ENCODE results near the gene OVOL1.

The OVOL1 gene

DNA sequence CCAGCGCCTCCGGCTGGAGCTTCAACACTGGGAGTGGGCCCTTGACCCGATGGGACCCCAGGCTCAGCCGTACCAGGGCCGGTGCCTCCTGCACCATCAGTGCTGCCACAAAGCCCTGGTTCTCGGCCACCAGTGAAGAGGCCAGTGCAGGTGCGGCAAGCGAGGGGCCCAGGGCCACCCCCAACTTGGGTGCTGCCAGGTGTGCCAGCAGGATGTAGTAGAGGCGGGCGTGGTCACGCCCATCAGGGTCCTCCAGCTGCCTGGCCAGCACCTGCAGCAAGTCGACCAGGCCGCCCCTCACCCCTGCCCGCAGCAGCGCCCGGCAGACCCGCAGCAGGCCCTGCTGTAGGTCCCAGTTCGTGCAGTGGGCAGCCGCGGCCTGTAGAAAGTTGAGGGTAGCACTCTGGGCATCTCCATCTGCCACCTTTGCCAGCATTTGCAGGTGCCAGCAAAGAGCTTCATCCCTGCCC lies 8.4 kb upstream of the OVOL1 start:
- DNase-seq: no peak

- DNase-seq: no peak
Observed at GRCh38 chr11:65778901-65779668, 7.8 kb upstream of the OVOL1 start.

DNA sequence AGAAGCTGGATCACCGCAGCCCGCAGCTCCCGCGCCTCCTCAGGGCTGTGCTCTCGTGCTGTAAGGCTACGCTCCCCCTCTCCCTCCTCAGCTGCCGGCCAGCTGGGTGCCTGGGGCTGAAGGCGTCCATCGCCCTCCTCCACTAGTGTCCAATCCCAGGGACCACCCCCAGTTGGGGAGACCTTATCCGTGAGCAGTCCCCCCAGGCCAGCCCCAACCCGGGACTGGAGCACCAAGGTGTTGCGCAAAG lies 7.3 kb upstream of the OVOL1 start:
- DNase-seq: no peak

GRCh38 chr11:65779919-65780769 lies 6.7 kb upstream of the OVOL1 start:
- DNase-seq: peak; percentile 94

DNA sequence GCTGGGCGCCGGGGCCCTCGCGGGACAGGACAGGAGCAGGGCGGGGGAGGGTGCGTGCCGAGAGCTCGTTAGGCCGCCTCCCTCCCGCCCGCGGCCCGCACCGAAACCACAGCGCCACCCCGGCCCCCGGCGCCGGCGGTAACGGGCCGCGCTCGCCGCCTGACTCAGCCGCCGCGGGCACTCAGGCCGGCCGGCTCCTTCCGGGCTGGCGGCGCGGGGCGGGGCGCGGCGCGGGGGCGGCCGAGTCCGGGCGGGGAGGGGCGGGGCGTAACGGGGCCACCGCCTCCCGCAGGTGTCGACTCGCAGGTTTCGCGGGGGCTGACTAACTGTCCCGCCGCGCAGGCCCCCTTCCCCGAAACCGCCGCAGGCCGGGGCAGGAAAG lies 6.1 kb upstream of the OVOL1 start, which contains the start of gene AP5B1:
AP5B1 (minus strand) TSS at position 207 of the 382 bp plus-strand sequence. CDS start 385 bp downstream, outside the sequence.
- DNase-seq: peak; percentile 76

- peak; percentile 25 for DNase-seq
Observed at GRCh38 chr11:65781152-65781961, 5.5 kb upstream of the OVOL1 start.

GRCh38 chr11:65781962-65782815 lies 4.7 kb upstream of the OVOL1 start:
- no peak for DNase-seq

DNA sequence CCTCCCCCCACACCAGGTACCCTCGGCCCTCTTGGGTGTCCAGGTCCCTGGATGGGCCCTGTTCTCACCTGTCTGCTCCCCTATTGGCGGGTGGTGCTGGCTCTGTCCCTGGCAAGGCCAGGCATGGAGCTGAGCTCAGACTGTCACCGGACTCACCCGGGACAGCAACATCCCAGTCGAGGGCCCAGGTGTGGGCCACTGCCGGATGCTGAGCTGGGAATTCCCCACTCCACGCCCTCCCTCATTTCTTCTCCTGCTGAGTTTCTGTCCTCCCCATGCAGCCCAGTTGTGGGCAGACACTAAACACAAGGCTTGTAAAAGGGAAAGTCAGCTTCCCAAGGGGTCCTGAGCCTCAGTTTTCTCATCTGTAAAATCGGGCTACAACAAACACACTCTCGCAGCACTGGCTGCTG lies 4.0 kb upstream of the OVOL1 start:
- DNase-seq: no peak

DNA sequence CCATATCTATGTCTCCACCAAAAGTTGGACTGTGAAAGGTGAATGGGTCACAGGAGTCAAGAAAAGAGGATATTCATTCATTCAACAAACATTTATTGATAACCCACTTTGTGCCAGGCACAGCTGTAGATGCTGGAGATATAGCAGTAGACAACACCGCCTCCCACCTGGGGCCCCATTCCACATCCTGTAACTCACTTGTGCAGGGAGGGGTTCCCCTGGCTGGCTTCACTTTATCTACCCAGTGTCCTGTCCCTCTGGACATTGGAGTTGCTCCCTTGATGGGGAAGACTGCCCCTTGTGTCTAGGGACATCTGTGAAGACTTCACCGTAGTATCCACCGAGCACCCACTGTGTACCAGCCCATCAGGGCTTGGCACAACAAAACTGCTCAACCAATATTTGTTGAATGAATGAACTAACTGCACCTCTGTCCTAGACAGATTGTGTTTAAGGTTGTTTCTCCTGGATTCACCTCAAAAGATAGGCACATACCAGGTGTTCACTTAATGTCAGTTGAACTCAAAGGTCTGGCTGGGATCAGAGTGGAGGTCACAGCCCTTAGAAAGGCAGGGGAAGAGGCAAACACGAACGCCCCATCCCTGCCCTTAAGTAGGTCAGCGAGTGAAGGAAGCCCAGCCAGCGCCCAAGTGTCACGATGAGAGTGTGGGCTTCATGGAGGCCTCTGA lies 1.4 kb upstream of the OVOL1 start:
- DNase-seq: no peak

GRCh38 chr11:65786008-65786785 lies 666 bp upstream of the OVOL1 start:
- peak; percentile 36 for DNase-seq

DNA sequence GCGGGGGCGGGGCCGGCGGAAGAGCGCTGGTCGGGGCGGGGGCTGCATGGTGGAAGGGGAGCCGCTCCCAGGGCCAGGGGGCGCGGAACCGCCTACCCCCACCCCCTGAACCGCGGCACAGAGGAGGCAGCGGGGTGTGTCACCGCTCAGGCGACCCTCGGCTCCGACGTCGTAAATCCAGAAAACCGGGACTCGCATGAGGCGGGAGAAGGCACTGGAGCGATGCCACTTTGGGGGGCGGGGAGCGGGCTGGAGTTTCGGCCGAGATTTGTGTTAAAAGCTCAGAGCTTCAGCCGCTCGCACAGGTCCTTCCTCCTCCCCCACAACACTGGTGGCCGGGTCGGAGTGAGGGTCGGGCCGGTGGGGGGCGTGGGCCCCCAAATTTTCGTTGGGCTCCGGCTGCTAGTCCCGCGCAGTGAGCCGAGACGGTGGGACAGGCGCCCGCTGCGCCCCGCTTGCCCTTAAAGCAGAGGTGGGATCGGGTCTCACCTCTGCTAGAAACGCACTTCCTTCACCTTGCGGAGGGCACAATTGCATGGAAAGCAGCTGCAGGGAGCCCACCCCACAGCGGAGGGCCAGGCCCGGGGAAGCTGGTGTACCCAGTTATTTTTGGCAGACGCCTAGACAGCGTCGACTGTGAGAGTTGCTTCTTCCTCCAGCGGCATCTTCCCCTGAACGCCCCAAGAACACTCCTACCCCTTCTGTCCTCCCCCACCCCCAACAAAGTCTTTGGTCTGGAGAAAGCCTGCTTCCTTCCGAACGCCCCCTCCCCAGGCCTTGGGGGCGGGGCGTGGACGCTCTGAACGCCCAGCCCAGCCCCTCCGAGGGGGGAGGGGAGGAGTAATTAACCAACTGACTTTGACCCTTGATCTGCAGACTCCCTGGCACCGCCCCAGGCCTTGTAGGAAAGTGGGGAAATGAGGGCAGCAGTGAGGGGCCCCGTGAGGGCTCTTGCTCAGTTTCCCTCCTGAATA lies 1.1 kb downstream of the OVOL1 start:
- peak; percentile 29 for DNase-seq

DNA sequence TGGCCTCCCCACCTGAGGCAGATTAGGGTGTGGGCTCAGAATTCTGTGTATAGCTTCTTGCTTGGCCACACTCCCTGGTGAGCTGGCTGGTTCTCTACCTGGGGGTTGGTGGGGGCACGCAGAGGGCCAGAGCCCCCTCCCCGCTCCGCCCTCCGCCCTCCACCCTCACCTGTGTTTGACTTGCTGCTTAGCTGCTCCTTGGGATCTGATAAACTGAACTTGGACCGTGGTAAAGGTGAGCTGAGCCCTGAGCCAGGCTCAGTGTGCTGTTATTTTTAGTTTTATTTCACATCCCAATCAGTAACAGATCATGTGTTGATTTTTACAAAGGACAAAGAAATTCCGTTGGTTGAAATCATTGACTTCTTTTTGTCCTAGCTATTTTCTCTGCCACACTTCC lies 2.0 kb downstream of the OVOL1 start:
- DNase-seq: no peak

DNA sequence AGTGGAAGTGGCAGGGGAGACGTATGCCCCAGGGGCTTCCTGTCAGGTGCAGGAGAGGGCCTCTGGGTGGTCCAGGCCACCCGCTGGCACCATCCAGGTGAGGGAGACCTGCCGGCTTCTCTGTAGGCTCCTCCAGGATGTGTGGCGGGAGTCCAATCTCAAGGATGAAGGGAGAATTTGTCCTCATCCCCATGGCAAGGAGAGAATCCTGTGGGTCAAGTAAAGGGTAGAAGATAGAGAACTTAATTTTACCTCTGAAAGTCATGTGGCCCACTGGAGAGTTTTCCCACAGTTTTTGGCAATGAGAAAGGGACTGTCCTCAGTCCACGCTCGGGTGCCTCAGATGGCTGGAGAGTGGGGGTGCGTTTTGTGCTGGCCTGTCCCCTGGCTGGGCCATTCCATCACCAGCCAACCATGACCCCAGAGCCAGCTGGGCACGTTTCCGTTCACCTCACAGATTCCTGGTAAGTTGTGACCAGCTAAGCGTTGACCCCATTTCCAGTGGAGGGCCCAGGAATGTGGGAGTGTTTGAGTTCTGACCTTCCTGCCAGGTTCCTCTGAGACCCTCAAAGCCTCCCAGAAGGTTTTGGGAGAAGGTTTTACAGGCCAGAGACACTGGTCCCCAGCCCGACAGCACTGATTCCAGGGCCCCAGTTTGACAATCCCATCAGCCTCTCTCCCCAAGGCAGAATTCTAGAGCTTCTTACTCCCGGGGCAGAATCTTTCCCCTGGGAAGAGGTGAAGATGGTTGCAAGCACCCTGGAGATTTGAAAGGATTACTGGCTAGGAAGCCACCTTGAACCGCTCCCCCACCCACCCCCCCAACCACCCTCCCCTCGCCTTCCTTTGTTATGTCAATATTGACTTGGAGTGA lies 2.6 kb downstream of the OVOL1 start:
- DNase-seq: no peak

- no peak for DNase-seq
Observed at GRCh38 chr11:65790104-65790901, 3.4 kb downstream of the OVOL1 start.

DNA sequence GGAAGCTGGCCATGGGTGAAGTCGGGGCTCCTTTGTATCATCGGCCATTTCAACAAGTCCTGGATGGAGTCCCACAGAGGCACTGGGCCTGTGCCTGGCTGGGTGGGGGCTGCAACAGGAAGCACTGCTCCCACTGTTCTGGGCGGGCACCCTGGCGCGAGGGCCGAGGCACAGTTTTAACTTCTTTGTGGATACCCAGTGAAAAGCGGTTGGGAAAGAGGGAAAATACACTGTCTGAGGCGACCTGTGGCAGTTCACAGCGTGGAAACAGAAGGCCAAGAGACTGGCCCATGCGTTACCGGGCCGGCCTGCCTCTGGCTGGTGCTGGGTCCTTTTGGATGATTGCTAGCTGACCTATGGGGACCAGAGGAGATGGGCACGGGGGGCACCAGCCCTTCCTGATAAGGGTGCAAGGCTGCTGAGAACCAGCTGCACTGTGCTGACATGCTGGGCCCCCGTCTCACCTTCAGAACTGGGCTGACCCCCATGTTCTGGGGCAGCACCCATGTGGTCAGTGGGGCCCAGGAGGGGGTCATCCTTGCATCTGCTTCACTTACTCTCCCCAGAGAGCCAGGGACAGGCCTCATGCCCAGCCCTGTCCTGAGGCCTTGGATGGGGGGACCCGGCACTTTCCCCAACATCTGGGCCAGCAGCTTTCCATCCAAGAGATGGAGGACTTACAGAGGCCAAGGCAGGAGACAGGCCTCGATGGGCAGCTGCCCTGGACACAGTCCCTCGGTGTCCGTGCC lies 4.2 kb downstream of the OVOL1 start:
- no peak for DNase-seq

DNA sequence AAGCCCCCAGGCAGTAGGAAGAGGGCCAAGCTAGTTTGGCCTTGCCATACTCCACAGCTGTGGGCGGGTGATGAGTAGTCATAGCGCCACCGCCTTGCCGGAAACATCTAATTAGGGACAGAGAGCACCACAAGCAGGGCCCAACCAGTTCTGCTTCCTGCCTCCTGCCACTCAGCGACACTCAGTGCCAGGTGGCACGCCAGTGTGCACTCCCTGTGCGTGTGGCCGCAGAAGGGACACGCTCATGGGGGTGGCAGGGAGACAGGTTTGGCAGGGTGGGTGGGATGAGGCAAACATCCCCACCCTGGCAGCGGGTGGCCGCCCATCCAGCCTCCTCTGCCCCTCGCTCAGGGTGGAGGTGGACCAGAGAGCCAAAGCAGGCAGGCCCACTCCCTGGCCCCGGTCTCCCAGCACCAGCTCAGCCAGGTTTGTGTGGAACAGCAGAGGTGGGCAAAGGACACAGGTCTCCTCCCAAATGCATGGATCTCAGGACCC lies 4.9 kb downstream of the OVOL1 start:
- DNase-seq: peak; percentile 78

- DNase-seq: no peak
Observed at GRCh38 chr11:65792456-65792855, 5.6 kb downstream of the OVOL1 start.

Data from hematopoietic multipotent progenitor cell treated with erythropoietin and hydrocortisone succinate and interleukin-3 and kit ligand, for 4 days (in vitro differentiated cells).